GM12878 (cell line): Measurements from ENCODE around the gene NUDT16L1. TPM values are rescaled to one million over a fixed set of nuclear protein-coding genes. Genes with fewer than 3 reads are reported as not detected.

ENCODE experiments used
- ATAC-seq: fragments of 200-7000 bp; cut with Tn5 transposase; 3 replicates; pipeline ENCODE4 v1.9.1; 2020; ENCODE audit warnings: mild to moderate bottlenecking, moderate library complexity
- BruUV-seq: library from RNA; stranded (reverse); fragments of 400-500 nt; replicated peaks from 2 replicates; lab custom pipeline; 2021; lab: Mats Ljungman, UMichigan
- CTCF ChIA-PET: fragments of 300-600 bp; sonication (Branson Sonifier 250); formaldehyde crosslinking; extraction: SDS; loops from one replicate; lab custom pipeline; 2021; ENCODE audit warnings: inconsistent platforms; lab: Yijun Ruan, JAX
- POLR2A ChIA-PET: fragments of 350-600 bp; formaldehyde crosslinking; extraction: SDS; loops from one replicate; lab custom pipeline; 2021; ENCODE audit warnings: inconsistent platforms; lab: Charles Lee
- RAD21 ChIA-PET: fragments of 300-600 bp; sonication (Branson Sonifier 250); formaldehyde crosslinking; loops from one replicate; lab custom pipeline; 2023; ENCODE audit warnings: antibody characterized with exemption; ENCODE audit not compliant: unreplicated experiment; lab: Charles Lee
- SMC1A ChIA-PET: fragments of 300-600 bp; sonication (Branson Sonifier 250); formaldehyde crosslinking; loops from one replicate; lab custom pipeline; 2023; ENCODE audit not compliant: unreplicated experiment, uncharacterized antibody; lab: Charles Lee
- DNase-seq: peaks from one replicate; pipeline ENCODE4 v3.0.0-alpha.2; 2011; ENCODE audit warnings: low read depth, low spot score
- FAIRE-seq: peaks from 3 replicates; lab custom pipeline; 2011; peaks lifted over from hg19 to GRCh38; lab: Jason Lieb, UNC
- H2AFZ ChIP-seq: 2 replicates; pipeline ENCODE4 v1.6.0; 2011; ENCODE audit warnings: low read depth, low read length, control low read depth; ENCODE audit not compliant: control insufficient read depth
- H3K27ac ChIP-seq: 2 replicates; pipeline ENCODE4 v1.5.1; 2011; ENCODE audit warnings: control low read depth; ENCODE audit not compliant: control insufficient read depth, insufficient read depth
- H3K27me3 ChIP-seq, 2 experiments: replicated peaks in 1 of 2; 2 replicates each; pipeline versions ENCODE4 v1.6.0 to v1.6.1; 2011; ENCODE audit warnings: low read length in 1 of 2; ENCODE audit not compliant: control insufficient read depth in 2 of 2, insufficient read depth in 2 of 2
- H3K36me3 ChIP-seq, 2 experiments: 2 replicates each; pipeline ENCODE4 v1.5.1; 2011; ENCODE audit warnings: low read length in 1 of 2; ENCODE audit not compliant: control insufficient read depth in 2 of 2, insufficient read depth in 2 of 2
- H3K4me1 ChIP-seq: 2 replicates; pipeline ENCODE4 v1.6.1; 2011; ENCODE audit warnings: mild to moderate bottlenecking, low read length, moderate library complexity, mixed read lengths; ENCODE audit not compliant: control insufficient read depth, insufficient read depth
- H3K4me2 ChIP-seq: 2 replicates; pipeline ENCODE4 v1.6.0; 2011; ENCODE audit warnings: control low read depth; ENCODE audit not compliant: control insufficient read depth, insufficient read depth
- H3K4me3 ChIP-seq: fragments of 200-600 bp; sonication (generic); 2 replicates; pipeline ENCODE4 v1.5.1; 2016
- H3K79me2 ChIP-seq: 2 replicates; pipeline ENCODE4 v1.6.0; 2011; ENCODE audit warnings: low read length; ENCODE audit not compliant: control insufficient read depth, insufficient read depth
- H3K9ac ChIP-seq: 2 replicates; pipeline ENCODE4 v1.8.0; 2011; ENCODE audit warnings: low read length, control low read depth, mixed read lengths; ENCODE audit not compliant: control insufficient read depth, insufficient read depth
- H3K9me3 ChIP-seq: replicated peaks from 3 replicates; pipeline ENCODE4 v1.5.1; 2011; ENCODE audit warnings: mild to moderate bottlenecking, low read length; ENCODE audit not compliant: control insufficient read depth, insufficient read depth
- H4K20me1 ChIP-seq: 2 replicates; pipeline ENCODE4 v1.6.0; 2011; ENCODE audit not compliant: control insufficient read depth, insufficient read depth
- CBFB ChIP-seq: IDR thresholded peaks from 2 replicates; pipeline ENCODE4 v1.6.1; 2016; ENCODE audit warnings: antibody characterized with exemption, low read depth
- IRF4 ChIP-seq: IDR thresholded peaks from 2 replicates; pipeline ENCODE4 v1.6.1; 2011; ENCODE audit warnings: low read depth, low read length
- NBN ChIP-seq: fragments of 450-650 bp; IDR thresholded peaks from 2 replicates; pipeline ENCODE4 v1.6.1; 2016
- NRF1 ChIP-seq: conservative IDR thresholded peaks from 2 replicates; pipeline ENCODE4 v1.6.1; 2011; ENCODE audit warnings: mild to moderate bottlenecking, low read depth, low read length, improper control_type of control experiment
- RAD51 ChIP-seq: fragments of 450-650 bp; IDR thresholded peaks from 2 replicates; pipeline ENCODE4 v1.6.1; 2016; ENCODE audit warnings: moderate library complexity, mild to moderate bottlenecking, inconsistent platforms
- TBL1XR1 ChIP-seq: IDR thresholded peaks from 2 replicates; pipeline ENCODE4 v1.6.1; 2012; ENCODE audit warnings: low read depth, low read length, improper control_type of control experiment
- WGBS: methylation state at CpG from one replicate; pipeline ENCODE4 v1.1.6; 2016; ENCODE audit warnings: low lambda C conversion rate; ENCODE audit not compliant: insufficient replicate concordance, insufficient coverage; ENCODE audit errors: missing lambda C conversion rate; 5-methylcytosine and 5-hydroxymethylcytosine counted together
- in situ Hi-C: fragments of 300-500 bp; cut with MboI; formaldehyde crosslinking; loops from 9 replicates; pipeline ENCODE4 v1.14.3; 2018; ENCODE audit warnings: mixed read lengths
- intact Hi-C: fragments of 100-400 bp; cut with micrococcal nuclease; formaldehyde crosslinking; loops from one replicate; pipeline ENCODE4 v1.14.2; 2022; ENCODE audit not compliant: unreplicated experiment
- microRNA-seq: library from miRNA; unstranded; fragments of <30 nt; microRNA quantifications from one replicate; pipeline ENCODE4, GENCODE V29; 2018
- polyA plus RNA-seq, 11 experiments: library from polyadenylated mRNA; depleted of rRNA in 4 of 11; unstranded in 6 of 11; stranded (reverse) in 5 of 11; fragments of >200 nt; fragmentation: Nextera tagmentation in 4 of 11; fragmentation: Illumina TruSeq in 1 of 11; extraction: Ambion mirVana in 4 of 11; extraction: Trizol in 1 of 11; gene quantifications; 1 replicate in 1 of 11; 2 replicates in 10 of 11; pipeline versions ENCODE4 v1.2.1 to v1.2.3, GENCODE V29; 2011 to 2016; ENCODE audit warnings: inconsistent platforms in 2 of 11, missing spikeins in 2 of 11, low read depth in 1 of 11
- small RNA-seq: library from RNA; depleted of rRNA; stranded (forward); fragments of <200 nt; gene quantifications from one replicate; pipeline ENCODE3, GENCODE V24; 2014
- total RNA-seq, 4 experiments: library from RNA; depleted of rRNA in 3 of 4; stranded (reverse); fragments of >200 nt in 3 of 4; fragmentation: Illumina TruSeq in 1 of 4; extraction: Trizol in 1 of 4; gene quantifications; 2 replicates each; pipeline versions ENCODE4 v1.2.1 to v1.2.3, GENCODE V29; 2013 to 2021
- TF ChIP-seq, protein P1 (sequence below): IDR thresholded peaks from 2 replicates; pipeline ENCODE4 v1.6.1; 2011; ENCODE audit warnings: low read depth, mild to moderate bottlenecking, low read length, moderate library complexity, borderline replicate concordance; ENCODE audit errors: extremely low read depth
- TF ChIP-seq, protein P2 (sequence below): IDR thresholded peaks from 2 replicates; pipeline ENCODE4 v1.6.1; 2012; ENCODE audit warnings: low read depth, low read length, improper control_type of control experiment
- TF ChIP-seq, protein P3 (sequence below): IDR thresholded peaks from 2 replicates; pipeline ENCODE4 v1.6.1; 2011; ENCODE audit warnings: borderline replicate concordance, low read depth, mild to moderate bottlenecking, moderate library complexity, mixed read lengths, low read length; ENCODE audit not compliant: insufficient read depth; ENCODE audit errors: extremely low read length
- TF ChIP-seq, protein P4 (sequence below): fragments of 450-650 bp; IDR thresholded peaks from 2 replicates; pipeline ENCODE4 v1.6.1; 2017; ENCODE audit warnings: borderline replicate concordance

The NUDT16L1 gene
- total and polyA plus RNA-seq, 10 of the 15 experiments (the other 5 are each of a cell fraction or from before 2014, with no cell fraction given) = 1.4 to 77.7 (median 28.9) TPM

DNA sequence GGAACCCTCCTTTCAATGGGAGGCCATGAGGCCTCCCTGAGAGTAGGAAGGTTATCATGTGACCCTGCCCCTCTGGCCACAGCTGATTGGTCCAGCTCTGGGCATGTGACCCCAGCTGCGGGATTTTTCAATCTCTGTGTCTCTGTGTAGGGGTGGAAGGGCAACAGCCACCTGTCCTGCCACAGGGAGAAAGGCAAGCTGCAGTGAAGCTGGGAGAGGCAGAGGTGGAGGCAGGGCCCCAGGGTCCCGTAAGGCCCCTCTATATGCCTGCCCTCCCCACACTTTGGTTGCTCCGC lies 51.9 kb downstream of the NUDT16L1 start:
- Histone ChIP-seq H3K4me1 (peaks cover 12% of the 10 kb centered on the region), H4K20me1 (no peaks in the 10 kb centered on the region), H3K27ac (no peak overlapping the region), H3K9ac (no peak overlapping the region), H3K4me2 (no peak overlapping the region), H3K27me3 (no peaks in the 10 kb centered on the region), H3K79me2 (no peaks in the 10 kb centered on the region), H3K4me3 (no peak overlapping the region), H3K9me3 (no peaks in the 10 kb centered on the region), H2AFZ (no peak overlapping the region), H3K36me3 (no peaks in the 10 kb centered on the region; a peak in 1 of 4 replicates)
- ATAC-seq (0 out of 3 replicates have a peak, but pooled peaks have one; percentile 13), DNase-seq (no peak), FAIRE-seq (no peak)
- intact Hi-C loops (no loop called here), in situ Hi-C loops (no loop called here)
- BruUV-seq = no TSS peak
- POLR2A ChIA-PET = interaction anchor here (0.7 kb wide), 1 partner anchor 44 kb away, joined by 4 read pairs; no protein-coding TSS in a partner anchor
- TF ChIP-seq, protein P1, sequence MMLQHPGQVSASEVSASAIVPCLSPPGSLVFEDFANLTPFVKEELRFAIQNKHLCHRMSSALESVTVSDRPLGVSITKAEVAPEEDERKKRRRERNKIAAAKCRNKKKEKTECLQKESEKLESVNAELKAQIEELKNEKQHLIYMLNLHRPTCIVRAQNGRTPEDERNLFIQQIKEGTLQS = peak; percentile 21; the same call in 1 of the 2 replicates
- TF ChIP-seq IRF4 = no peak
- no peak for TF ChIP-seq CBFB
- peak; percentile 25; the same call in 1 of the 2 replicates for TF ChIP-seq RAD51
- no peak for TF ChIP-seq NRF1
- TF ChIP-seq, protein P2, sequence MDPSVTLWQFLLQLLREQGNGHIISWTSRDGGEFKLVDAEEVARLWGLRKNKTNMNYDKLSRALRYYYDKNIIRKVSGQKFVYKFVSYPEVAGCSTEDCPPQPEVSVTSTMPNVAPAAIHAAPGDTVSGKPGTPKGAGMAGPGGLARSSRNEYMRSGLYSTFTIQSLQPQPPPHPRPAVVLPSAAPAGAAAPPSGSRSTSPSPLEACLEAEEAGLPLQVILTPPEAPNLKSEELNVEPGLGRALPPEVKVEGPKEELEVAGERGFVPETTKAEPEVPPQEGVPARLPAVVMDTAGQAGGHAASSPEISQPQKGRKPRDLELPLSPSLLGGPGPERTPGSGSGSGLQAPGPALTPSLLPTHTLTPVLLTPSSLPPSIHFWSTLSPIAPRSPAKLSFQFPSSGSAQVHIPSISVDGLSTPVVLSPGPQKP = no peak
- TF ChIP-seq NBN = no peak
- TF ChIP-seq, protein P3, sequence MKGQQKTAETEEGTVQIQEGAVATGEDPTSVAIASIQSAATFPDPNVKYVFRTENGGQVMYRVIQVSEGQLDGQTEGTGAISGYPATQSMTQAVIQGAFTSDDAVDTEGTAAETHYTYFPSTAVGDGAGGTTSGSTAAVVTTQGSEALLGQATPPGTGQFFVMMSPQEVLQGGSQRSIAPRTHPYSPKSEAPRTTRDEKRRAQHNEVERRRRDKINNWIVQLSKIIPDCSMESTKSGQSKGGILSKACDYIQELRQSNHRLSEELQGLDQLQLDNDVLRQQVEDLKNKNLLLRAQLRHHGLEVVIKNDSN = peak; percentile 68
- TF ChIP-seq, protein P4, sequence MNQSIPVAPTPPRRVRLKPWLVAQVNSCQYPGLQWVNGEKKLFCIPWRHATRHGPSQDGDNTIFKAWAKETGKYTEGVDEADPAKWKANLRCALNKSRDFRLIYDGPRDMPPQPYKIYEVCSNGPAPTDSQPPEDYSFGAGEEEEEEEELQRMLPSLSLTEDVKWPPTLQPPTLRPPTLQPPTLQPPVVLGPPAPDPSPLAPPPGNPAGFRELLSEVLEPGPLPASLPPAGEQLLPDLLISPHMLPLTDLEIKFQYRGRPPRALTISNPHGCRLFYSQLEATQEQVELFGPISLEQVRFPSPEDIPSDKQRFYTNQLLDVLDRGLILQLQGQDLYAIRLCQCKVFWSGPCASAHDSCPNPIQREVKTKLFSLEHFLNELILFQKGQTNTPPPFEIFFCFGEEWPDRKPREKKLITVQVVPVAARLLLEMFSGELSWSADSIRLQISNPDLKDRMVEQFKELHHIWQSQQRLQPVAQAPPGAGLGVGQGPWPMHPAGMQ = no peak
- no peak for TF ChIP-seq TBL1XR1
- WGBS = 79% methylated on average over 3 of the region's 3 CpGs
- RAD21 ChIA-PET = no interaction called here
- SMC1A ChIA-PET = no interaction called here
- CTCF ChIA-PET = interaction anchor here (0.7 kb wide), 1 partner anchor 515 kb away, joined by 3 read pairs; no protein-coding TSS in a partner anchor

Small RNAs within 50 kb of the gene (microRNA-seq; reads per million reads assigned to microRNA genes)
- gene MIR6769A = 0.56 reads per million

Small RNAs within 50 kb of the gene (small RNA-seq; reads per million reads assigned to genes)
- 0.12 reads per million for gene MIR6769A

Other genes starting within 250 kb of the NUDT16L1 start
Only the 7 nearest of the 15 such genes appear.
- 9.6 and 15.7 TPM in 2 replicates for gene UBALD1, start 78.7 kb upstream of the NUDT16L1 start, total RNA-seq (2014; rRNA removed)
- gene UBALD1, start 78.7 kb upstream of the NUDT16L1 start, total RNA-seq (2014; rRNA removed; fragmentation: Illumina TruSeq; extraction: Trizol) = 3.7 and 4.3 TPM in 2 replicates
- 24.2 and 32.7 TPM in 2 replicates for gene UBALD1, start 78.7 kb upstream of the NUDT16L1 start, total RNA-seq (2021)
- 0.94 and 2.6 TPM in 2 replicates for gene UBALD1, start 78.7 kb upstream of the NUDT16L1 start, polyA plus RNA-seq (2011; rRNA removed)
- 0.35 and 2.7 TPM in 2 replicates for gene UBALD1, start 78.7 kb upstream of the NUDT16L1 start, polyA plus RNA-seq (2014; fragmentation: Illumina TruSeq; extraction: Trizol)
- under 1 TPM; 0.05 to 0.82 TPM for gene UBALD1, start 78.7 kb upstream of the NUDT16L1 start, polyA plus RNA-seq (2014; fragmentation: Nextera tagmentation; extraction: Ambion mirVana)
- gene UBALD1, start 78.7 kb upstream of the NUDT16L1 start, polyA plus RNA-seq (2014; rRNA removed) = 23.1 and 29.7 TPM in 2 replicates
- gene UBALD1, start 78.7 kb upstream of the NUDT16L1 start, polyA plus RNA-seq (2016; fragmentation: Nextera tagmentation; extraction: Ambion mirVana) = 1 to 10 TPM; 6.5 to 9.3 TPM
- gene MGRN1, start 68.7 kb upstream of the NUDT16L1 start, total RNA-seq (2014; rRNA removed) = 19.3 and 23.4 TPM in 2 replicates
- gene MGRN1, start 68.7 kb upstream of the NUDT16L1 start, total RNA-seq (2014; rRNA removed; fragmentation: Illumina TruSeq; extraction: Trizol) = 6.4 and 9.4 TPM in 2 replicates
- 77.1 and 86.7 TPM in 2 replicates for gene MGRN1, start 68.7 kb upstream of the NUDT16L1 start, total RNA-seq (2021)
- gene MGRN1, start 68.7 kb upstream of the NUDT16L1 start, polyA plus RNA-seq (2011; rRNA removed) = 2.6 and 4.0 TPM in 2 replicates
- gene MGRN1, start 68.7 kb upstream of the NUDT16L1 start, polyA plus RNA-seq (2014; fragmentation: Illumina TruSeq; extraction: Trizol) = 7.9 and 12.7 TPM in 2 replicates
- gene MGRN1, start 68.7 kb upstream of the NUDT16L1 start, polyA plus RNA-seq (2014; fragmentation: Nextera tagmentation; extraction: Ambion mirVana) = under 1 TPM; 0.35 to 0.77 TPM
- 24.3 and 32.9 TPM in 2 replicates for gene MGRN1, start 68.7 kb upstream of the NUDT16L1 start, polyA plus RNA-seq (2014; rRNA removed)
- gene MGRN1, start 68.7 kb upstream of the NUDT16L1 start, polyA plus RNA-seq (2016; fragmentation: Nextera tagmentation; extraction: Ambion mirVana) = 10 to 100 TPM; 16.6 to 17.7 TPM
- gene ANKS3, start 40.7 kb downstream of the NUDT16L1 start, total RNA-seq (2014; rRNA removed) = 11.2 and 14.2 TPM in 2 replicates
- 6.7 and 8.2 TPM in 2 replicates for gene ANKS3, start 40.7 kb downstream of the NUDT16L1 start, total RNA-seq (2014; rRNA removed; fragmentation: Illumina TruSeq; extraction: Trizol)
- 12.9 and 13.4 TPM in 2 replicates for gene ANKS3, start 40.7 kb downstream of the NUDT16L1 start, total RNA-seq (2021)
- gene ANKS3, start 40.7 kb downstream of the NUDT16L1 start, polyA plus RNA-seq (2011; rRNA removed) = 7.0 and 9.1 TPM in 2 replicates
- 4.3 and 5.0 TPM in 2 replicates for gene ANKS3, start 40.7 kb downstream of the NUDT16L1 start, polyA plus RNA-seq (2014; fragmentation: Illumina TruSeq; extraction: Trizol)
- under 1 TPM; 0.29 to 0.52 TPM for gene ANKS3, start 40.7 kb downstream of the NUDT16L1 start, polyA plus RNA-seq (2014; fragmentation: Nextera tagmentation; extraction: Ambion mirVana)
- gene ANKS3, start 40.7 kb downstream of the NUDT16L1 start, polyA plus RNA-seq (2014; rRNA removed) = 12.2 and 15.4 TPM in 2 replicates
- gene ANKS3, start 40.7 kb downstream of the NUDT16L1 start, polyA plus RNA-seq (2016; fragmentation: Nextera tagmentation; extraction: Ambion mirVana) = 1 to 10 TPM; 7.7 to 8.8 TPM
- gene DNAAF8, start 41.0 kb downstream of the NUDT16L1 start, total RNA-seq (2014; rRNA removed) = 0.22 and 0.56 TPM in 2 replicates
- 0.09 and 0.22 TPM in 2 replicates for gene DNAAF8, start 41.0 kb downstream of the NUDT16L1 start, total RNA-seq (2014; rRNA removed; fragmentation: Illumina TruSeq; extraction: Trizol)
- 0.21 and 0.36 TPM in 2 replicates for gene DNAAF8, start 41.0 kb downstream of the NUDT16L1 start, total RNA-seq (2021)
- 0.03 and 0.22 TPM in 2 replicates for gene DNAAF8, start 41.0 kb downstream of the NUDT16L1 start, polyA plus RNA-seq (2011; rRNA removed)
- gene DNAAF8, start 41.0 kb downstream of the NUDT16L1 start, polyA plus RNA-seq (2014; fragmentation: Illumina TruSeq; extraction: Trizol) = 0.01 TPM in 1 of 2 replicates, not detected in the other
- gene DNAAF8, start 41.0 kb downstream of the NUDT16L1 start, polyA plus RNA-seq (2014; fragmentation: Nextera tagmentation; extraction: Ambion mirVana) = not detected
- 0.13 and 0.16 TPM in 2 replicates for gene DNAAF8, start 41.0 kb downstream of the NUDT16L1 start, polyA plus RNA-seq (2014; rRNA removed)
- under 1 TPM; 0.21 to 0.78 TPM for gene DNAAF8, start 41.0 kb downstream of the NUDT16L1 start, polyA plus RNA-seq (2016; fragmentation: Nextera tagmentation; extraction: Ambion mirVana)
- 6.2 and 7.1 TPM in 2 replicates for gene ZNF500, start 73.6 kb downstream of the NUDT16L1 start, total RNA-seq (2014; rRNA removed)
- 3.5 and 4.2 TPM in 2 replicates for gene ZNF500, start 73.6 kb downstream of the NUDT16L1 start, total RNA-seq (2014; rRNA removed; fragmentation: Illumina TruSeq; extraction: Trizol)
- 9.5 and 13.1 TPM in 2 replicates for gene ZNF500, start 73.6 kb downstream of the NUDT16L1 start, total RNA-seq (2021)
- gene ZNF500, start 73.6 kb downstream of the NUDT16L1 start, polyA plus RNA-seq (2011; rRNA removed) = 2.5 and 4.9 TPM in 2 replicates
- 1.3 and 3.2 TPM in 2 replicates for gene ZNF500, start 73.6 kb downstream of the NUDT16L1 start, polyA plus RNA-seq (2014; fragmentation: Illumina TruSeq; extraction: Trizol)
- gene ZNF500, start 73.6 kb downstream of the NUDT16L1 start, polyA plus RNA-seq (2014; fragmentation: Nextera tagmentation; extraction: Ambion mirVana) = 1 to 10 TPM in 1 of 2 experiments, under 1 TPM in 1; 0.99 to 1.0 TPM
- 6.4 and 8.2 TPM in 2 replicates for gene ZNF500, start 73.6 kb downstream of the NUDT16L1 start, polyA plus RNA-seq (2014; rRNA removed)
- gene ZNF500, start 73.6 kb downstream of the NUDT16L1 start, polyA plus RNA-seq (2016; fragmentation: Nextera tagmentation; extraction: Ambion mirVana) = 1 to 10 TPM; 6.7 to 7.7 TPM
- gene SEPTIN12, start 94.8 kb downstream of the NUDT16L1 start, total RNA-seq (2014; rRNA removed) = not detected in 2 replicates
- gene SEPTIN12, start 94.8 kb downstream of the NUDT16L1 start, total RNA-seq (2014; rRNA removed; fragmentation: Illumina TruSeq; extraction: Trizol) = not detected in 2 replicates
- not detected in 2 replicates for gene SEPTIN12, start 94.8 kb downstream of the NUDT16L1 start, total RNA-seq (2021)
- gene SEPTIN12, start 94.8 kb downstream of the NUDT16L1 start, polyA plus RNA-seq (2011; rRNA removed) = not detected in 2 replicates
- not detected in 2 replicates for gene SEPTIN12, start 94.8 kb downstream of the NUDT16L1 start, polyA plus RNA-seq (2014; fragmentation: Illumina TruSeq; extraction: Trizol)
- gene SEPTIN12, start 94.8 kb downstream of the NUDT16L1 start, polyA plus RNA-seq (2014; fragmentation: Nextera tagmentation; extraction: Ambion mirVana) = not detected
- gene SEPTIN12, start 94.8 kb downstream of the NUDT16L1 start, polyA plus RNA-seq (2014; rRNA removed) = not detected in 2 replicates
- gene SEPTIN12, start 94.8 kb downstream of the NUDT16L1 start, polyA plus RNA-seq (2016; fragmentation: Nextera tagmentation; extraction: Ambion mirVana) = not detected
- gene SMIM22, start 101.8 kb downstream of the NUDT16L1 start, total RNA-seq (2014; rRNA removed) = not detected in 2 replicates
- not detected in 2 replicates for gene SMIM22, start 101.8 kb downstream of the NUDT16L1 start, total RNA-seq (2014; rRNA removed; fragmentation: Illumina TruSeq; extraction: Trizol)
- 0.61 TPM in 1 of 2 replicates, not detected in the other for gene SMIM22, start 101.8 kb downstream of the NUDT16L1 start, total RNA-seq (2021)
- 0.26 and 0.83 TPM in 2 replicates for gene SMIM22, start 101.8 kb downstream of the NUDT16L1 start, polyA plus RNA-seq (2011; rRNA removed)
- not detected in 2 replicates for gene SMIM22, start 101.8 kb downstream of the NUDT16L1 start, polyA plus RNA-seq (2014; fragmentation: Illumina TruSeq; extraction: Trizol)
- not detected for gene SMIM22, start 101.8 kb downstream of the NUDT16L1 start, polyA plus RNA-seq (2014; fragmentation: Nextera tagmentation; extraction: Ambion mirVana)
- not detected in 2 replicates for gene SMIM22, start 101.8 kb downstream of the NUDT16L1 start, polyA plus RNA-seq (2014; rRNA removed)
- gene SMIM22, start 101.8 kb downstream of the NUDT16L1 start, polyA plus RNA-seq (2016; fragmentation: Nextera tagmentation; extraction: Ambion mirVana) = not detected